ENCODE results near the gene LRMDA. TPM values are rescaled to one million over a fixed set of nuclear protein-coding genes. Genes with fewer than 3 reads are reported as not detected.

Gene LRMDA
- total and polyA plus RNA-seq, 4 donors: 12.1 to 40.8 (median 21.6) TPM

DNA sequence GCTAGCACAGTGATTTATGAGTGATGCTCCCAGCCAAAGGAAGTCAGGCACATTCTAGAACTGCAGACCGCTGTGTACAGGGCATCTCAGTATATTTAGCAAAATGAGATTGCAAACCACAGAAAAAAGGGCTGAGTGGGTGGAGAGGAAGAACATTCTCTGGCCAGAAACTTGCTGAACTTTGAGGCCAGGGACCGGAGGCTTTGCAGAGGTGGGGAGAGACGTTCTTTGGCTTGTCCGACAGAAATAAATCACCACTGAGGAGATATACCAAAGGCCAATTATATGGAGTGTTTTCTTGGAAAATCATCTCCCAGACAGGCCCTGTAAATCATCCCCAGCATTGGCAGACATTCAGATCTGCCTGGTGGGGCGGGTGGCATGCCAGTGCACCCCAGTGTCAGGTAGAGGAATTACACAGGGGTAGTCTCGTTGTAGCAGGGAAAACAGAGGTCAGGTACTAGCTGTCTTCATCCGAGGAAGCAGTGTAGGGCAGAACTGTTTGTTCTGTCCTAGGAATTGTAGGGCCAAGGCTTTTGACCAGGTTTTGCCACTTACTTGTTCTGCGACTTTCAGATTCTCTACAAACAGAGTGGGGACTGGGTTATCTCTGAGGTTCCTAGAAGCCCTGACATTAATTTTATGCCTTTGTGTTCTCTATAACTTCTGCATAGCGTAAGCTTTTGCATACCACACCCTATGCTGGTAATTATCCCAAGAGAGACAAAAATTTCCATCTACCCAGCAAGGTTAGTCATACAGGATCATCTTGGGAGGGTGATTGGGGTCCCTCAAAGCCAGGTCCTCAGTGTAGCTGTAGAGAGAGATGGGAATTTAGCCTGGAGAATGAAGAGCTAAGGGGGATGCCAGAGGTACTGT is 655.6 kb downstream of the LRMDA start:
- H3K4me3 ChIP-seq: no peak overlapping the region
- H3K9me3 ChIP-seq (ENCODE audit: control insufficient read depth in 4 of 4, insufficient read depth in 3 of 4, low read length in 3 of 4): no peaks in the 10 kb centered on the region
- TF ChIP-seq, protein P1, sequence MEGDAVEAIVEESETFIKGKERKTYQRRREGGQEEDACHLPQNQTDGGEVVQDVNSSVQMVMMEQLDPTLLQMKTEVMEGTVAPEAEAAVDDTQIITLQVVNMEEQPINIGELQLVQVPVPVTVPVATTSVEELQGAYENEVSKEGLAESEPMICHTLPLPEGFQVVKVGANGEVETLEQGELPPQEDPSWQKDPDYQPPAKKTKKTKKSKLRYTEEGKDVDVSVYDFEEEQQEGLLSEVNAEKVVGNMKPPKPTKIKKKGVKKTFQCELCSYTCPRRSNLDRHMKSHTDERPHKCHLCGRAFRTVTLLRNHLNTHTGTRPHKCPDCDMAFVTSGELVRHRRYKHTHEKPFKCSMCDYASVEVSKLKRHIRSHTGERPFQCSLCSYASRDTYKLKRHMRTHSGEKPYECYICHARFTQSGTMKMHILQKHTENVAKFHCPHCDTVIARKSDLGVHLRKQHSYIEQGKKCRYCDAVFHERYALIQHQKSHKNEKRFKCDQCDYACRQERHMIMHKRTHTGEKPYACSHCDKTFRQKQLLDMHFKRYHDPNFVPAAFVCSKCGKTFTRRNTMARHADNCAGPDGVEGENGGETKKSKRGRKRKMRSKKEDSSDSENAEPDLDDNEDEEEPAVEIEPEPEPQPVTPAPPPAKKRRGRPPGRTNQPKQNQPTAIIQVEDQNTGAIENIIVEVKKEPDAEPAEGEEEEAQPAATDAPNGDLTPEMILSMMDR (IDR thresholded peaks at IDR 0.05; ENCODE audit: control extremely low read depth, extremely low read depth): no peak
- H3K27ac ChIP-seq (ENCODE audit: low read depth in 1 of 2, low read length in 1 of 2): no peak overlapping the region
- H3K27me3 ChIP-seq (ENCODE audit: control insufficient read depth in 3 of 3, insufficient read depth in 3 of 3, low read length in 2 of 3): no peaks in the 10 kb centered on the region
- 42 to 48% methylated on average over 9 of the region's 9 CpGs for WGBS, 2 donors
- DNase-seq: peak; percentile 29 to 55 (median 54)
- H3K9ac ChIP-seq (ENCODE audit: insufficient read depth in 1 of 2, low read length in 2 of 2): no peak overlapping the region
- H3K36me3 ChIP-seq (ENCODE audit: control insufficient read depth in 4 of 4, insufficient read depth in 4 of 4, low read length in 4 of 4): no peaks in the 10 kb centered on the region
- ATAC-seq (ENCODE audit: insufficient read depth, low FRiP score): peak; percentile 66
- peaks cover 0 to 7% (median 0%) of the 10 kb centered on the region in 5 donors for H3K4me1 ChIP-seq (ENCODE audit: control insufficient read depth in 5 of 5, insufficient read depth in 5 of 5, low read length in 5 of 5)

DNA sequence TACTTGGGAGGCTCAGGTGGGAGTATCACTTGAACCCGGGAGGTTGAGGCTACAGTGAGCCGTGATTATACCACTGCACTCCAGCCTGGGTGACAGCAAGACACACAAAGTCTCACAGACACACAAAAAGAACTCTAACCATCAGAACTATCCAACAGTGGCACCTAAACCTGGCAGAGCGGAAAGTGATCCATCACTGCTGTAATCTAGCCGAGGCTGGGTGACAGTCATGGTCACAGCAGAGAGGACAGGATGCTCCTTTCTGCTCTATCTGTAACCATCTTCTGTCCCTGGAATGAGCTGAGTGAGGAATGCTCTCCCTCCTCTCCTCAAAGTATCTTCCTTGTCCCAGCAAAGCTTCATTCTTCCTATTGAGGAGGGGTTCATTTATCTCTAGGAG is 656.6 kb downstream of the LRMDA start:
- ATAC-seq (ENCODE audit: insufficient read depth, low FRiP score): no peak
- no peak for DNase-seq
- TF ChIP-seq, protein P1 (IDR thresholded peaks at IDR 0.05; ENCODE audit: control extremely low read depth, extremely low read depth): no peak
- Histone ChIP-seq H3K9me3 (ENCODE audit: control insufficient read depth in 4 of 4, insufficient read depth in 3 of 4, low read length in 3 of 4) (no peaks in the 10 kb centered on the region), H3K27ac (ENCODE audit: low read depth in 1 of 2, low read length in 1 of 2) (no peak overlapping the region), H3K36me3 (ENCODE audit: control insufficient read depth in 4 of 4, insufficient read depth in 4 of 4, low read length in 4 of 4) (no peaks in the 10 kb centered on the region), H3K4me3 (no peak overlapping the region), H3K4me1 (ENCODE audit: control insufficient read depth in 5 of 5, insufficient read depth in 5 of 5, low read length in 5 of 5) (peaks cover 0 to 7% (median 0%) of the 10 kb centered on the region in 5 donors), H3K27me3 (ENCODE audit: control insufficient read depth in 3 of 3, insufficient read depth in 3 of 3, low read length in 2 of 3) (no peaks in the 10 kb centered on the region), H3K9ac (ENCODE audit: insufficient read depth in 1 of 2, low read length in 2 of 2) (no peak overlapping the region)
- 94 to 97% methylated on average over 4 of the region's 4 CpGs for WGBS, 2 donors

DNA sequence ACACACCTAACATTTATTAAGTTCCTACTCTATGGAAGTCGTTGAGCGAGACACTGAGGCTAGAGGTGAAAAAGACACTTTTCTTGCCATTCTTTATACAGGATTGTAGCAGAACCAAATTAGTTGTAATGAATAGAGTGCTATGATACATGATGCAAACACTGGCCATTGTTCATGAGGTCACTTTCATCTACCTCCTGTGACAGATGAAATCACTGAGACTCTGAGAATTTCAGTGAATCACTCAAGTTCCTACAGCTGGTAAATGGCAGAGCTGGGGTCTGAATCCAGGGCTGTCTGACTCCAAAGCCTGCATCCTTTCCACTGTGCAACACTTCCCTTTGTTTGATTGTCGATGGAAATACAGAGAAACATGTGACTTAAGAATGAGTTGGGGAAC is 657.6 kb downstream of the LRMDA start:
- H3K4me1 ChIP-seq (ENCODE audit: control insufficient read depth in 5 of 5, insufficient read depth in 5 of 5, low read length in 5 of 5): peaks cover 0 to 7% (median 0%) of the 10 kb centered on the region in 5 donors
- H3K36me3 ChIP-seq (ENCODE audit: control insufficient read depth in 4 of 4, insufficient read depth in 4 of 4, low read length in 4 of 4): no peaks in the 10 kb centered on the region
- WGBS, 2 donors: 84 to 88% methylated on average over 3 of the region's 3 CpGs
- no peak for DNase-seq
- ATAC-seq (ENCODE audit: insufficient read depth, low FRiP score): no peak
- no peak overlapping the region for H3K27ac ChIP-seq (ENCODE audit: low read depth in 1 of 2, low read length in 1 of 2)
- TF ChIP-seq, protein P1 (IDR thresholded peaks at IDR 0.05; ENCODE audit: control extremely low read depth, extremely low read depth): no peak
- no peaks in the 10 kb centered on the region for H3K27me3 ChIP-seq (ENCODE audit: control insufficient read depth in 3 of 3, insufficient read depth in 3 of 3, low read length in 2 of 3)
- no peaks in the 10 kb centered on the region for H3K9me3 ChIP-seq (ENCODE audit: control insufficient read depth in 4 of 4, insufficient read depth in 3 of 4, low read length in 3 of 4)
- no peak overlapping the region for H3K4me3 ChIP-seq
- no peak overlapping the region for H3K9ac ChIP-seq (ENCODE audit: insufficient read depth in 1 of 2, low read length in 2 of 2)

Measured in lung (tissue), 12 donors.